Calu3 (cell line): Measurements from ENCODE around the gene DCST2. TPM values are rescaled to one million over a fixed set of nuclear protein-coding genes. Genes with fewer than 3 reads are reported as not detected.
A peak's percentile ranks its signal among the peaks of the same experiment; 100 is the strongest.

ENCODE experiments used
- BruUV-seq: library from RNA; stranded (reverse); fragments of 400-500 nt; replicated peaks from 2 replicates; lab custom pipeline; 2021; lab: Mats Ljungman, UMichigan
- CTCF ChIA-PET: fragments of 300-600 bp; sonication (Branson Sonifier 250); formaldehyde crosslinking; loops from one replicate; lab custom pipeline; 2022; ENCODE audit warnings: antibody characterized with exemption; lab: Charles Lee
- DNase-seq: peaks from one replicate; pipeline ENCODE4 v3.0.0; 2022
- H3K27ac Mint-ChIP-seq: one replicate; pipeline ENCODE4 v1.8.0; 2022; ENCODE audit warnings: mixed read lengths; ENCODE audit not compliant: unreplicated experiment
- H3K27me3 Mint-ChIP-seq: one replicate; pipeline ENCODE4 v1.8.0; 2022; ENCODE audit warnings: mixed read lengths; ENCODE audit not compliant: unreplicated experiment
- H3K36me3 Mint-ChIP-seq: one replicate; pipeline ENCODE4 v1.8.0; 2022; ENCODE audit warnings: mild to moderate bottlenecking, moderate library complexity, mixed read lengths; ENCODE audit not compliant: insufficient read depth, unreplicated experiment
- H3K4me1 Mint-ChIP-seq: one replicate; pipeline ENCODE4 v1.8.0; 2022; ENCODE audit warnings: mild to moderate bottlenecking, low read depth, mixed read lengths; ENCODE audit not compliant: unreplicated experiment
- H3K4me3 Mint-ChIP-seq: one replicate; pipeline ENCODE4 v1.8.0; 2022; ENCODE audit warnings: mild to moderate bottlenecking, low read depth, moderate library complexity, mixed read lengths; ENCODE audit not compliant: unreplicated experiment
- H3K9me3 Mint-ChIP-seq: one replicate; pipeline ENCODE4 v1.8.0; 2022; ENCODE audit warnings: low read depth, mixed read lengths; ENCODE audit not compliant: unreplicated experiment
- intact Hi-C: fragments of 100-400 bp; cut with micrococcal nuclease; formaldehyde crosslinking; loops from one replicate; pipeline ENCODE4 v1.10.0; 2022; ENCODE audit not compliant: unreplicated experiment
- total RNA-seq: library from RNA; stranded (reverse); gene quantifications from 2 replicates; pipeline ENCODE4 v1.2.3, GENCODE V29; 2022
- TF ChIP-seq, protein P1 (sequence below): fragments of 200-600 bp; IDR thresholded peaks from one replicate; pipeline ENCODE4 v1.8.0; 2022; ENCODE audit warnings: antibody characterized with exemption; ENCODE audit not compliant: unreplicated experiment

Gene DCST2
- total RNA-seq, 1 experiment from 2014 or later = 1.4 TPM

DNA sequence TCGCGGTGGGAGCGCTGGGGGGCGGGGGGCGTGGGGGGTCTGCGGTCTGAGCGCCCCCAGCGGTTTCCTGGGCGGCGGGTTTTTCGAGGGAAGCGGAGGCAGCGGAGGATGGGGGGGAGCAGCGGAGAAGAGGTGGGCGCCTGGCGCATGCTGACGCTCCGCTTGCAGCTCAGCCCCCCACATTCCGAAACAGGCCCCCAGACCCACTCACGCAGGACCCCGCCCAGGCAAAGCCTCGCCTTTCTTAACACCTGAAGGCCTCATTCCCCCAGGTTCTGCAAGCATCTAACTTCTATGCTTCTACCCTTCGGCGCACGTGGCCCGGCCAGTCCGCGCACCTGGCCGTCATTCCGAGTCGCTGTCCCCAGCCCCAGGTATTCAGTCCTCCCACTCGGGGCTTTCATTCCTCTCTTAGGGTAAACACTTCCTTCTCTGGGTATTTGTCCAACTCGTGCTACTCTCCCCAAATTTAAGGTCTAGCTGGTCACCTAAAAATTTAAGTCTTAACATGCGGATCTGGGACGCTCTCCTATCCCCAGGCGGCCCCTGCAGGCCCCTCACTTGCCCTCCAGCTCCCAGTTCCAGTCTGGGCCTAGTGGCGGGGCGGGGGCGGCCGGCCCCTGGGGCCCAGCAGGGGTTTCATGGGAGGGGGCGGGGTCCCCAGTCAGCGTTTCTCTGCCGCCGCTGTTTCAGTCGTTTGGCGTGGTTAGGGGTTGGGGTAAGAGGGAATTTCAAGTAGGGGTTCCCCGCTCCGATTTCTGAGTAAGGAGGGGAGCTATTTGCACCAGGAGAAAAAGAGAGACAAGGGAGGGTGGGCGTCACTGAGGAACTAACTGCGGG is 33.8 kb downstream of the DCST2 start:
- peak; percentile 59 for DNase-seq

DNA sequence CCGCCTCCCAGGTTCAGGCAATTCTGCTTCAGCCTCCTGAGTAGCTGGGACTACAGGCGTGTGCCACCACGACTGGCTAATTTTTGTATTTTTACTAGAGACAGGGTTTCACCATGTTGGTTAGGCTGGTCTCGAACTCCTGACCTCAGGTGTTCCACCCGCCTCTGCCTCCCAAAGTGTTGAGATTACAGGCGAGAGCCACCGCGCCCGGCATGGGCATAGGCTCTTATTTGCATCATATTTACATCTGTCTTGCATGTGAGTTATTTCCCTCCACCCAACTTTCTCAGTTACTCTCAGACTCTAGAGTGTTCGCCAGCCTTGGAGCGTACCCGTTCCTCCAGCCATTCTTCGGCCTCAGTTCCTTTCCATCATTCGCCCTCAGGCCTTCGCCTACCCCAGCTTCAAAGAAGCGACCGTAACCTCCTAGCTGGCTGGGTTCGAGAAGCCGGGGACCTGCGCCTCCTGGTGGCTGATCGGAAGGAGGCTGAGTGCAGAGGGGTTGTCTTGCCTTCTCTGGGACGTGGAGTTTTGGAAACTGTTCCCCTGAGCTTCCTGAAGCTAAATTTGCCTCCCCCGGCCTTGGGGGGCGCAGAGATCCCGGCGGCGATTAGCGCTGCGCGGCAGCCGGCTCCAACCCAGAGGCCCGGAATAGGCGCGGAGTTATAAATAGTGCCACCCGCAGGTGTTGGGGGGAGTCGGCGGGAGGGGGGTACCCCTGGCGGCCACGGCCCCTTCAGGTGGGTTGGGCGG is 34.6 kb downstream of the DCST2 start:
- DNase-seq = peak; percentile 72
- H3K27me3 Mint-ChIP-seq = no peaks in the 10 kb centered on the region
- peak overlapping the region; percentile 64 for H3K27ac Mint-ChIP-seq
- no TSS peak for BruUV-seq
- intact Hi-C loops = no loop called here
- peaks cover 65% of the 10 kb centered on the region for H3K36me3 Mint-ChIP-seq
- peaks cover 35% of the 10 kb centered on the region for H3K4me1 Mint-ChIP-seq
- CTCF ChIA-PET = interaction anchor here (1.2 to 2.6 kb wide), 6 partner anchors 15 to 43 kb away, joined by 3 to 15 read pairs (median 8); partner anchors contain the start of genes FLAD1, PBXIP1 and PYGO2
- H3K4me3 Mint-ChIP-seq = peak overlapping the region; percentile 94
- TF ChIP-seq, protein P1, sequence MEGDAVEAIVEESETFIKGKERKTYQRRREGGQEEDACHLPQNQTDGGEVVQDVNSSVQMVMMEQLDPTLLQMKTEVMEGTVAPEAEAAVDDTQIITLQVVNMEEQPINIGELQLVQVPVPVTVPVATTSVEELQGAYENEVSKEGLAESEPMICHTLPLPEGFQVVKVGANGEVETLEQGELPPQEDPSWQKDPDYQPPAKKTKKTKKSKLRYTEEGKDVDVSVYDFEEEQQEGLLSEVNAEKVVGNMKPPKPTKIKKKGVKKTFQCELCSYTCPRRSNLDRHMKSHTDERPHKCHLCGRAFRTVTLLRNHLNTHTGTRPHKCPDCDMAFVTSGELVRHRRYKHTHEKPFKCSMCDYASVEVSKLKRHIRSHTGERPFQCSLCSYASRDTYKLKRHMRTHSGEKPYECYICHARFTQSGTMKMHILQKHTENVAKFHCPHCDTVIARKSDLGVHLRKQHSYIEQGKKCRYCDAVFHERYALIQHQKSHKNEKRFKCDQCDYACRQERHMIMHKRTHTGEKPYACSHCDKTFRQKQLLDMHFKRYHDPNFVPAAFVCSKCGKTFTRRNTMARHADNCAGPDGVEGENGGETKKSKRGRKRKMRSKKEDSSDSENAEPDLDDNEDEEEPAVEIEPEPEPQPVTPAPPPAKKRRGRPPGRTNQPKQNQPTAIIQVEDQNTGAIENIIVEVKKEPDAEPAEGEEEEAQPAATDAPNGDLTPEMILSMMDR = peak; percentile 96
- no peaks in the 10 kb centered on the region for H3K9me3 Mint-ChIP-seq

More for the DNA sequence above, 33.8 kb downstream of the DCST2 start:
- CTCF ChIA-PET = interaction anchor here (0.6 to 2.6 kb wide), 9 partner anchors 12 to 1888 kb away, joined by 3 to 15 read pairs (median 7); partner anchors contain the start of genes FLAD1, PBXIP1 and PYGO2
- Mint-ChIP-seq H3K27ac (peak overlapping the region; percentile 93), H3K4me1 (peaks cover 43% of the 10 kb centered on the region), H3K36me3 (peaks cover 66% of the 10 kb centered on the region), H3K9me3 (no peaks in the 10 kb centered on the region), H3K4me3 (peak overlapping the region; percentile 94), H3K27me3 (no peaks in the 10 kb centered on the region)
- BruUV-seq = no TSS peak
- TF ChIP-seq, protein P1 = no peak
- intact Hi-C loops = loop anchor here (10.0 kb wide), 1 partner anchor 55 kb away; the partner anchor contains the start of gene ADAM15

DNA sequence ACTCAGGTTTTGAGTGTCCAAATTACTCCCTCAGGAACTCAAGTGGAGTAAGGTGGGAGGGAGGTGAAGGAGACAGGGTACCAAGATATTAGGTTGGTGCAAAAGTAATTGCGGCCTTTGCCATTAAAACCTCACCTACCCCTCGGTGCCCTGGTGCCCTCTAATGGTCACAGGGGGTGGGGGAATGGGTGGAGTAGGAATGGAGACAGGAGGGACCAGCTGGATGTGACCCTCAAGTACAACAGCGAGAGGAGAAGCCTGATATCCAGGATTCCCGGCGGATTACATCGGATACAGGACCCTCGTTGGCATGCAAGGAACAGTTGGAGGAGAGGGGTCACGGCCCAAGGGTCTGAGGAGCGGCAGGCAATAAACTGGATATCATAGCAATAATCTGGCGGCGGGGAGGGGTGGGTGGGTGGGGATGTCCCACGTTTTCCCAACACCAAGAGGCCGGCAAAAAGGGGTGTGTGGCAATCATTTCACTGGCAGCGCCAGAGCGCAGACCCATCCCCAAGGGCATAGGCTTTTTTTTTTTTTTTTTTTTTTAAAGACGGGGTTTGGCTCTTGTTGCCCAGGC is 35.3 kb downstream of the DCST2 start:
- peaks cover 35% of the 10 kb centered on the region for H3K4me1 Mint-ChIP-seq
- no peaks in the 10 kb centered on the region for H3K27me3 Mint-ChIP-seq
- no peaks in the 10 kb centered on the region for H3K9me3 Mint-ChIP-seq
- intact Hi-C loops = no loop called here
- DNase-seq = no peak
- TF ChIP-seq, protein P1 = no peak
- BruUV-seq = no TSS peak
- no peak overlapping the region for H3K4me3 Mint-ChIP-seq
- no peak overlapping the region for H3K27ac Mint-ChIP-seq
- CTCF ChIA-PET = interaction anchor here (1.2 to 2.6 kb wide), 5 partner anchors 14 to 42 kb away, joined by 3 to 15 read pairs (median 9); partner anchors contain the start of genes FLAD1, PBXIP1 and PYGO2
- H3K36me3 Mint-ChIP-seq = peaks cover 64% of the 10 kb centered on the region
